Ovary (tissue), 3 donors: Measurements from ENCODE around the gene CTNNA1.

ENCODE experiments used
- CTCF ChIP-seq, 3 donors: fragments of 450-650 bp in 2 of 3; fragments of 200-600 bp in 1 of 3; IDR thresholded peaks; one replicate each; pipeline versions ENCODE4 v1.5.1 to v1.8.0; 2016 to 2022; ENCODE audit warnings: antibody characterized with exemption in 3 of 3, mild to moderate bottlenecking in 1 of 3
- EP300 ChIP-seq: sonication (generic); formaldehyde crosslinking; IDR thresholded peaks from one replicate; pipeline ENCODE4 v1.6.1; 2017; ENCODE audit warnings: antibody characterized with exemption
- donor health status: DM: no; HTN: no; CAD: no.

- no peak for TF ChIP-seq EP300
- no peak for TF ChIP-seq CTCF (IDR thresholded peaks at IDR 0.05)
Measured at GRCh38 chr5:138737494-138738265, 15.5 kb upstream of the CTNNA1 start.
